ENCODE measurements around the gene NDC1.

- TF ChIP-seq CTCF (IDR thresholded peaks at IDR 0.05) (no peak), POLR2A (IDR thresholded peaks at IDR 0.05) (no peak)
These were observed 104.0 kb downstream of the NDC1 start for GRCh38 chr1:53733975-53734649.

Data from testis (tissue), 2 donors.